Measurements from ENCODE around the gene TMEM25.
"Not testable (repeated sequence)": the region's sequence is repeated elsewhere in the genome, so short reads cannot be mapped to it uniquely, and the experiment has no call there.

Gene TMEM25
- long read RNA-seq, donor 1, partial matches to known transcripts = 5 of 11 reads
- long read RNA-seq, donor 1, other reads (novel, unspliced or antisense) = 0 of 11 reads
- long read RNA-seq, donor 2, partial matches to known transcripts = 0 of 5 reads
- long read RNA-seq, donor 2, other reads (novel, unspliced or antisense) = 0 of 5 reads
- long read RNA-seq, donor 3, partial matches to known transcripts = 0 of 2 reads
- long read RNA-seq, donor 3, other reads (novel, unspliced or antisense) = 0 of 2 reads
- long read RNA-seq, donor 4, partial matches to known transcripts = 13 of 28 reads
- long read RNA-seq, donor 4, other reads (novel, unspliced or antisense) = 13 of 28 reads
- long read RNA-seq, donor 5, partial matches to known transcripts = 0 of 11 reads
- long read RNA-seq, donor 5, other reads (novel, unspliced or antisense) = 6 of 11 reads
- long read RNA-seq, donor 6, partial matches to known transcripts = 0 of 3 reads
- long read RNA-seq, donor 6, other reads (novel, unspliced or antisense) = 0 of 3 reads
- long read RNA-seq, donor 7, partial matches to known transcripts = 0 of 14 reads
- long read RNA-seq, donor 7, other reads (novel, unspliced or antisense) = 9 of 14 reads
- long read RNA-seq, donor 8, partial matches to known transcripts = 0 of 2 reads
- long read RNA-seq, donor 8, other reads (novel, unspliced or antisense) = 0 of 2 reads

DNA sequence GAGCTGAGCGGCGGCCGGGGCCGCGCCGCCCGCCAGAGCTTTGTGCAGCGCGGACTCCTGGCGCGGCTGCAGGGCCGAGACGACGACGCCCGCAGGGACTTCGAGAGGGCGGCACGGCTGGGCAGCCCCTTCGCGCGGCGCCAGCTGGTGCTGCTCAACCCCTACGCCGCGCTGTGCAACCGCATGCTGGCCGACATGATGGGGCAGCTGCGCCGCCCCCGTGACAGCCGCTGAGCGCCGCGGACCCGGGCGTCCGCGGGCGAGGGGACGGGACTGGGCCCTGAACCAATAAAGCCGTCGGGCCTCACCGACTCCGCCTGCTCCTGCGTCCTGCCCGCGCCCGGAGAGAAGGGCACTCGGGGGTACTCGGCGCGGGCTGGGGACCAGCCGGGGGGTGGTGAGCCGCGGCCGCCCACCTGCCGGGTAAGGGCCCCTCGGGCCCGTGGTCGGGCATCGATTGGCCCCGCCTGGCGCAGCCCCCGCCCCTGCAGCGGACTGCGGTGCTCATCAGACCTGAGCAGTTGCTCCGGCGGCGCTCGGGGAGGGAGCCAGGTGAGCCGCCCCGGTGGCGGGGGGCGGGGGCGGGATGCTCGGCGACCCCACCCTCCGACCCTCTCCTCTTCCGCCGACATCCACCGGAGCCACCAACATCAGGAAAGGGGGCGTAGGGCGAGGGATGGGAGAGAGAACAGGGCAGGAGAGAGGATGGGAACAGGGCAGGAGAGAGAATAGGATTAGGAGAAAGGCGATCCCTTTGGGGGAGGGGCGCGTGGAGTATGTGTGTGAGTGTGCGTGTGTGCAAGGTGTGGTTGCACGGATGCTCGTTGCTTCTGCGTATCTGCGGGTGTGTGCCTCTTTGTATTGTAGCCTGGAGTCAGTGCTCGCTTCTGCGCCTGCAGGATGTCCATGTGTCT, at the start of gene TMEM25:
TSS of gene TMEM25 (plus strand) at position 510 of the 914 bp plus-strand sequence. CDS start 610 bp downstream, outside the sequence.
- DNase-seq = peak; percentile 94

DNA sequence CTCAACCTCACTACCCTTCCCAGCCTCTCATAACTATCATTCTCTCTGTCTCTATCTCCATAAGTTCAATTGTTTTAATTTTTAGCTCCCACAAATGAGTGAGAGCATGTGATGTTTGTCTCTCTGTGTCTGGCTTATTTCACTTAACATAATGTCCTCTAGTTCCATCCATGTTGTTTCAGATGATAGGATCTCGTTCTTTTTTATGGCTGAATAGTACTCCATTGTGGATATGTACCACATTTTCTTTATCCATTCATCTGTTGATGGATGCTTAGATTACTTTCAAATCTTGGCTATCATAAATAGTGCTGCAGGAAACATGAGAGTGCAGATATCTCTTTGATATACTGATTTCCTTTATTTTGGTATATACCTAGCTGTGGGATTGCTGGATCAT, 49.8 kb upstream of the TMEM25 start:
- DNase-seq = not testable (repeated sequence)

DNA sequence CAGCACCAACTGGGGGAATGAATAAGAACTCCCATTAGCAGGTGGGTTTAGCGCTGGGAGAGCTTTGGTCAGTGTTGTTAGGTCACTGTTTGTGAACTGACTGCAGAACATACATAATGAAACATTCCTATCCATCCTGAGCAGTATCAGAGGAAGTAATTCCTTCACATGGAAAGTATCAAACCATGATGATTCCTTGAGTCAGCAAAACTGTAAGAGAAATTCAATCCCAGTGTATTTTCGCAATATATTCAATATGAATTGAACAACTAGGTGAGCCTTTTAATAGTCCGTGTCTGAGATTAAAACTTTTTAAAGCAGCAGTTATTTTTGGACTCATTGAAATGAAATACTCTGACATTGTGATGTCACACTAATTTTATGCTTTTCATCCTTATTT, 46.6 kb upstream of the TMEM25 start:
- DNase-seq = no peak

- no peak for DNase-seq
Measured at GRCh38 chr11:118485273-118485672, 45.7 kb upstream of the TMEM25 start.

DNA sequence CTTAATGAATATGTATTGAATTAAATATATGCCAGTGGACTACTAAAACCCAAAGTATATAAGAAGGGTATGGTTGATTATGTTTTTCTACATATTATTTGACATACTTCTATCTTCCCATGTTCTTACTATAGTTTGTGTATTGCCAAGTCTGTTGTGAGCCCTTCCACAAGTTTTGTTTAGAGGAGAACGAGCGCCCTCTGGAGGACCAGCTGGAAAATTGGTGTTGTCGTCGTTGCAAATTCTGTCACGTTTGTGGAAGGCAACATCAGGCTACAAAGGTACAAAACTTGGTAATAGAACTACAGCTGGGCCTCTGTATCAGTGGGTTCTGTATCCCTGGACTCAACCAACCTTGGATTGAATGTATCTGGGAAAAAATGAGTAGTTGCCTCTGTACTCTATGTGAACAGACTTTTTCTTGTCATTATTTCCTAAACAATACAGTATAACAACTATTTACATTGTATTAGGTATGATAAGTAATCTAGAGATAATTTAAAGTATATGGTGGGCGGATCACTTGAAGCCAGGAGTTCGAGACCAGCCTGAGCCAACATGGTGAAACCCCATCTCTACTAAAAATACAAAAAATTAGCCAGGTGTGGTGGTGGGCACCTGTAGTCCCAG, 42.4 kb upstream of the TMEM25 start:
- peak; percentile 22 for DNase-seq

GRCh38 chr11:118491041-118491440, 40.0 kb upstream of the TMEM25 start:
- DNase-seq = no peak

- no peak for DNase-seq
Measured at GRCh38 chr11:118497831-118498230, 33.2 kb upstream of the TMEM25 start.

GRCh38 chr11:118503216-118503615, 27.8 kb upstream of the TMEM25 start:
- no peak for DNase-seq

- DNase-seq = no peak
Measured at GRCh38 chr11:118511601-118512000, 19.4 kb upstream of the TMEM25 start.

- no peak for DNase-seq
Measured at GRCh38 chr11:118514103-118514502, 16.9 kb upstream of the TMEM25 start.

- DNase-seq = no peak
Measured at GRCh38 chr11:118519549-118519948, 11.4 kb upstream of the TMEM25 start.

DNA sequence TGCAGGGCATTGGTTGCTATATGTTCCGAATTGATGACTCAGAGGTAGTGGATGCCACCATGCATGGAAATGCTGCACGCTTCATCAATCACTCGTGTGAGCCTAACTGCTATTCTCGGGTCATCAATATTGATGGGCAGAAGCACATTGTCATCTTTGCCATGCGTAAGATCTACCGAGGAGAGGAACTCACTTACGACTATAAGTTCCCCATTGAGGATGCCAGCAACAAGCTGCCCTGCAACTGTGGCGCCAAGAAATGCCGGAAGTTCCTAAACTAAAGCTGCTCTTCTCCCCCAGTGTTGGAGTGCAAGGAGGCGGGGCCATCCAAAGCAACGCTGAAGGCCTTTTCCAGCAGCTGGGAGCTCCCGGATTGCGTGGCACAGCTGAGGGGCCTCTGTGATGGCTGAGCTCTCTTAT, 9.1 kb upstream of the TMEM25 start:
- no peak for DNase-seq

DNA sequence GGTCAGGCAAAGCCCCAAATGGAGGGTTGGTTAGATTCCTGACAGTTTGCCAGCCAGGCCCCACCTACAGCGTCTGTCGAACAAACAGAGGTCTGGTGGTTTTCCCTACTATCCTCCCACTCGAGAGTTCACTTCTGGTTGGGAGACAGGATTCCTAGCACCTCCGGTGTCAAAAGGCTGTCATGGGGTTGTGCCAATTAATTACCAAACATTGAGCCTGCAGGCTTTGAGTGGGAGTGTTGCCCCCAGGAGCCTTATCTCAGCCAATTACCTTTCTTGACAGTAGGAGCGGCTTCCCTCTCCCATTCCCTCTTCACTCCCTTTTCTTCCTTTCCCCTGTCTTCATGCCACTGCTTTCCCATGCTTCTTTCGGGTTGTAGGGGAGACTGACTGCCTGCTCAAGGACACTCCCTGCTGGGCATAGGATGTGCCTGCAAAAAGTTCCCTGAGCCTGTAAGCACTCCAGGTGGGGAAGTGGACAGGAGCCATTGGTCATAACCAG, 8.4 kb upstream of the TMEM25 start:
- DNase-seq = peak; percentile 8

DNA sequence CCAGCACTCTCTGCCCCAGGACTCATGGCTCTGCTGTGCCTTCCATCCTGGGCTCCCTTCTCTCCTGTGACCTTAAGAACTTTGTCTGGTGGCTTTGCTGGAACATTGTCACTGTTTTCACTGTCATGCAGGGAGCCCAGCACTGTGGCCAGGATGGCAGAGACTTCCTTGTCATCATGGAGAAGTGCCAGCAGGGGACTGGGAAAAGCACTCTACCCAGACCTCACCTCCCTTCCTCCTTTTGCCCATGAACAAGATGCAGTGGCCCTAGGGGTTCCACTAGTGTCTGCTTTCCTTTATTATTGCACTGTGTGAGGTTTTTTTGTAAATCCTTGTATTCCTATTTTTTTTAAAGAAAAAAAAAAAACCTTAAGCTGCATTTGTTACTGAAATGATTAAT, 6.6 kb upstream of the TMEM25 start:
- DNase-seq = no peak

DNA sequence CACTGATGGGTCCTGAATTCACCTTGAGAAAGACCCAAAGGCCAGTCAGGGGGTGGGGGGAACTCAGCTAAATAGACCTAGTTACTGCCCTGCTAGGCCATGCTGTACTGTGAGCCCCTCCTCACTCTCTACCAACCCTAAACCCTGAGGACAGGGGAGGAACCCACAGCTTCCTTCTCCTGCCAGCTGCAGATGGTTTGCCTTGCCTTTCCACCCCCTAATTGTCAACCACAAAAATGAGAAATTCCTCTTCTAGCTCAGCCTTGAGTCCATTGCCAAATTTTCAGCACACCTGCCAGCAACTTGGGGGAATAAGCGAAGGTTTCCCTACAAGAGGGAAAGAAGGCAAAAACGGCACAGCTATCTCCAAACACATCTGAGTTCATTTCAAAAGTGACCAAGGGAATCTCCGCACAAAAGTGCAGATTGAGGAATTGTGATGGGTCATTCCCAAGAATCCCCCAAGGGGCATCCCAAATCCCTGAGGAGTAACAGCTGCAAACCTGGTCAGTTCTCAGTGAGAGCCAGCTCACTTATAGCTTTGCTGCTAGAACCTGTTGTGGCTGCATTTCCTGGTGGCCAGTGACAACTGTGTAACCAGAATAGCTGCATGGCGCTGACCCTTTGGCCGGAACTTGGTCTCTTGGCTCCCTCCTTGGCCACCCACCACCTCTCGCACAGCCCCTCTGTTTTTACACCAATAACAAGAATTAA, 6.1 kb upstream of the TMEM25 start:
- DNase-seq = no peak

GRCh38 chr11:118526688-118527087, 4.3 kb upstream of the TMEM25 start:
- no peak for DNase-seq

DNA sequence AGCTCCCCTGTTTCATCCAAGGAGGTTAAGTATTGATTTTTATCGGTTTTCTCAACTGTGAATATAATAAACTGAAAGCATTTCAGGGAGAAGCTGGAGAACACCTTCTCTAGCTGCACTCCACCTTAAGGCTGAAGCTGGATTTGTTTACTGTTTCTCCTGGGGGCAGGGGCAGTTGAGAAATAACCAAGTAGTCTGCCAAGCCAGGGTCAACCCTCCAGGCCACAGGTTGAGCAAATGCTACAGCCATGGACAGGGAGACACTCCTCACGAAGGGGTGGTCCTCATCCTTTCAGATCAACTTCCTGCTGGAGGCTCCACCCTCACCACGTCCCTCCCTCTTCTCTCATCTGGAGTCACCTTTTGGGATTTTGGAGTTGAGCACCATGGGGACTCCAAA, 3.9 kb upstream of the TMEM25 start, which contains the start of gene TTC36:
TSS of gene TTC36 (plus strand) at position 366 of the 400 bp plus-strand sequence. CDS start at position 387, 21 bp downstream.
- DNase-seq = no peak

DNA sequence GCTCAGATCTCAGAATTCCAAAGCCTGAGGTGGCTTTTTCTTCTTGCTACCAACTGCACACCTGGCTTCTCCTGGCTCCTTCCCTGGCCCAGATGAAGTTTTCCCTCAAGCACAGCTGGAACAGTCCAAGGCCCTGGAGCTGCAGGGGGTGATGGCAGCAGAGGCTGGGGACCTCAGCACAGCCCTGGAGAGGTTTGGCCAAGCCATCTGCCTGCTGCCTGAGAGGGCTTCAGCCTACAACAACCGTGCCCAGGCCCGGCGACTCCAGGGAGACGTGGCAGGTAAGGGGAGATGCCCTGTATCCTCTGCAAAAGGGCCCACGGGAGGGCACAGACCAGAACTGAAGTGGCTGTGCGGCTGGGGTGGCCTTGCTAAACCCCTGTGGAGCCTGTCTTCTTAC, 2.5 kb upstream of the TMEM25 start:
- DNase-seq = no peak

DNA sequence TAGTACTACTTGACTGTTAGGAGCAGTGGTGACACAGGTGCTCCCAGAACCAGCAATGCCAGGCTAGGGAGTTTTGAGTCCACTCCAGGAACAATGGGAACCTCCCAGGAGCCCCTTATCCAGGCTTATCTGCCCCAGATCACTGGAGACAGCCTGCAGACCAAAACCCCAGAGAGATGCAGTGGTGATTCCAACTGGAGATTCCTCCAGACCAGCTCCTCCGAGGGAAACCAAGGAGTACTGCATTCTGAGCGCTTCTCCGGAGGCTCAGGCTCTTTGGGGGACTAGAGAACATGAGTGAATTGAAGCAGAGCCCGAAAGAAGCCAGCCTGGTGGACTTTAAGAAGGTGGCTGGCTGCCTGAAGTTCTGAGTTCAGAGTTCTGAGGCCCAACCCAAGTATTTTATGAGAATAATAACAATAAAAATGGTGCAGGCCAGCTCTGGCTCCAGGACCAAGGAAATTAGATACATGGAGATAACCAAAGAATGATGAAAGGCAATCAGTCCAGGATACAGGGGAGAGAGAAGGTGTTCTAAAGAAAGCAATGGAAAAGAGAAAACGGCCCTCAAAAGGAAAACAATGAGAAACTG, 1.3 kb upstream of the TMEM25 start:
- no peak for DNase-seq

DNA sequence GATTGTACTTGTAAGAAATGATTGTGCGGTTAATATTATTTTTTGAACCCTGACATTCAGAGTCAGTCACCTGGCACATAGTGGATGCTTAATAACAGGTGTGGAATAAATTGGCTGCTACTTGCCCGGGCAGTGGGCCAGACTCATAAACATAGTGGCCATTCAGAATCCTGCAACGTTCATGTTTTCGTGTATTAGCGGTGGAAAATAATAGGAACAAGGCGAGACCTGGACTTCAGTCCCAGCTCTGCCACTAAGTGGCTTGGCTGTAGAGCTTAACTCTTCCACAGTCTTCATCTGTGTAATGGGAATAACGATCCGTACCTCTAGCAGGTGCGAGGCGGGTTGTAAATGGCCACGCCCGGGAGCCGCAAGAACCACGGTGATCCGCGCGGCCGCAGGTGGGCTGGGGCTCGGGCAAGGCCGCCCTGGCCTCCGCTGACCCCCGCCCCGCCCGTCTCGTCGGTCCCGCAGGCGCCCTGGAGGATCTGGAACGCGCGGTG, 761 bp upstream of the TMEM25 start:
- no peak for DNase-seq
